RPMI8226 (cell line): Measurements from ENCODE around the gene ENC1.

Source experiments
- DNase-seq: peaks from one replicate; pipeline ENCODE4 v3.0.0-alpha.2; 2015

Gene ENC1

DNA sequence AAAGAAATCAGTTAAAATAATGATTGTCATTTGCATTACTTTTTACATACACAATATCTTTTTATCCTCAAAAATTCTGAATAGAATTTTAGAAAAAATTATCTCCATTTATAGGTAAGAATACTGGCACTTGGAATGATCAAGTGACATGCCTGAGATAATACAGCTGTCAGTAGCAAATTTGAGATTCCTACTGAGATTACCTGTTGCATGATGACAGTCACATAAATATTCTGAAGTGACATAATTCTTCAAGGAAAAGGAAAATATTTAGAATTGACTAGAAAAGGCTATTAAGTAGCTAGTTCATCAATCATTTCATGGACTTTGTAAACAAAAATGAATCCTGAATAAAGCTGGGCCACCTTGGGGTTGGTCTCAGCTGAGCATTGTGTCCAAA lies 15.2 kb upstream of the ENC1 start:
- DNase-seq = no peak

DNA sequence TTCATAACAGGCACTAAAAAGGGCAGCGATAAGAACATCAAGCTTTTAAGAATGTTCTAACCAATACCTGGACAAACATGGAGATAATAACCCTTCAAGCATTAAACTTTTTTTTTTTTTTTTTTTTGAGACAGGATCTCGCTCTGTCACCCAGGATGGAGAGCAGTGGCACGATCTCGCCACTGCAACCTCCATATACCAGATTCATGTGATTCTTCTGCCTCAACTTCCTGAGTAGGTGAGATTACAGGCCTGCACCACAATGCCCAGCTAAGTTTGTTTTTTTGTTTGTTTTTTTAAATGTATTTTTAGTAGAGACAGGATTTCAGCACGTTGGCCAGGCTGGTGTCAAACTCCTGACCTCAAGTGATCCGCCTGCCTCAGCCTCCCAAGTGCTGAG lies 14.7 kb upstream of the ENC1 start:
- no peak for DNase-seq

DNA sequence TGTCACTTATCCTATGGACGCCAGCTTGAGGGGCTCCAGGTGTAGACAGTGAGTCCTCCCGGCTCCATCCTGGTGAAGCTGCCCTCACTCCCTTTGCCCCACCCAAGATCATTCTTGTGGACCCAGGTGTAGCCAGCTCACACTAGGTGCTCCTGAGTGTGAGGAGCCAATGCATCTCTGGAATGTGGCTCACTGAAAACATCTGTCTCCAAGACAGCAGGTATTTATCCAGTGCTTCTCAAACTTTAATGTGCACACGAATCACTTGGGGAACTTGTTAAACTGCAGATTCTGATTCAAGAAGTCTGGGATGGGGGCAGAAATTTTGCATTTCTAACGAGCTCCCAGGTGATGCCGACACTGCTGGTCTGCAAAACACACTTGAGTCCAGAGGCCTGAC lies 13.5 kb upstream of the ENC1 start:
- DNase-seq = no peak

DNA sequence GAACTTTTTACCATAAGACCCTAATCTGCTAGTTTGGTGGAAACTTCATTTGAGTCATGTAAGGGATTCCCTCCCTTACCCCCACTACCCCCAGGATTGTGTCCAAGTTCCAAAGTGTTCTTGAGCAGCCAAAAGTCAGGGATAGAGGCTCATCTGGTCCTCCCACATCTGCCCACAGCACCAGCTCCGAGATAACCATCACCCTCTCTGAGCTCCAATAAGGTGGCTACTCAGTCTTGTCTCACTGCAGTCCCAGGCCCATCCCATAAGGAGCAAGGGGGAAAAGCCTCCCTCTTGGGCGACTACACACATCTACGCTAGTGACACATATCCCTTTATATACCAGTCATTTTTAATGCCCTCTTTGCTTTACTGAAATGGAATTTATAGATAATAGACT lies 12.0 kb upstream of the ENC1 start:
- no peak for DNase-seq

DNA sequence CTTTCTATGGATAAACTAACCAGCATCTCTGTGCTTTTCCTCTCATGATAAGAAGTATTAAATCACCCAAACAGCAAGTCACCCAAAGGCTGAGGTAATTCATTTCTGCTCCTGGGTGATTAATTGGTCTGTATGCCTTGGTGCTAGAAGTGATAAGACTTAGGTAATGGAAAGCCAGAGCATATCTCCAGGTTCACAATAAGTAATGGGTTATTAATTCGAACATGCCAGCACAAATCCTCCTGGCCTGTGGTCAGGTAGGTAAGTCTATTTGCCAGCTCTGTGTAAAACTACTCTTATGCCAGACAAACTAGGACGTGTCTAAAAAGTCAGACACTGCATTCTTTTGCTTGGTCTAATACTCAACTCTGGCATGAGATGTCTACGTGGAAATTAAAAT lies 11.2 kb upstream of the ENC1 start:
- no peak for DNase-seq

DNA sequence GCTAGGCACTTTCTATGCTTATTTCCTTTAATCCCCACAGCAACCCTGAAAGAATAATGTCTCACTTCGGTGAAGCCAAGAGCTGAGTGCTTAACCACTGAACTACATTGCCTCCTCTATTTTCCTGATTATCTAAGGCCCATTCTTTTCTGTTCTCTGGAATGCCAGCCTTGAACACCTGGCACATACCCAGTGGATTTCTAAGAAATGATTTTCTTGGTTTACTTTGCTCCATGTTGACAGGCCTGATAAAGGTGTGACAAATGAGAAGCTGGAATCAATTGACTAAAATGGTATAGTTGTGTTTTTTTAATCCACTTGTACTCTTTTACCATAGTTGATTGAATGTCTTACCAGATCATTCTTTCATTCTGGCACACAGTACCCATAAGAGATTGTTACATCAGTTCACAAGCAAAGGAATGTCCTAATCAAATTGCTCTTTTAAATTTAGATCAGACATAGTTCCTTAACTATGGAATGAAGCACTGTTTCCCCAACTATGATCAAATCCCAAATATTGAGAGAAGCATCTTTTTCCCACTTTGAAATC lies 9.0 kb upstream of the ENC1 start:
- no peak for DNase-seq

DNA sequence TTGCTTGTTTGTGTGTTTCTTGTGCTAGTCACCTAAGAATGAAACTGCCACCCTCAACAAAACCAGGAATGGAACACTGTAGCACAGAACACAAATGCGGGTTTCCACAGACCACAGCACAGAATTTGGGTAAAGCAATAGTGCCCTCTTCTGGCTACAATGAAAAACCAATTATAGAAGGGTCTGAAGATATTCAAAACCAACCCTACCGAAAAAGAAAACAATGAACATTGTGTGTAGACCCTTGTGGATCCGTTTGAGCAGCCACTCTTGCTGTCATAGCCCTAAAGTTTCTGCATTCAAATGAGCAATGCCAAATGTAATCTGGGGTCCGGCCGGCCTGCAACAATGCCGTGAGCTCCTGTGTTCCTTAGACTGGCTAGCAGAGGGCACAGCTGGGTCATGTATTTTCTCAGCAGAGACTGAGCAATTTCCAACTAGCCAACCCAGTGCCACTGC lies 8.3 kb upstream of the ENC1 start:
- peak; percentile 80 for DNase-seq

DNA sequence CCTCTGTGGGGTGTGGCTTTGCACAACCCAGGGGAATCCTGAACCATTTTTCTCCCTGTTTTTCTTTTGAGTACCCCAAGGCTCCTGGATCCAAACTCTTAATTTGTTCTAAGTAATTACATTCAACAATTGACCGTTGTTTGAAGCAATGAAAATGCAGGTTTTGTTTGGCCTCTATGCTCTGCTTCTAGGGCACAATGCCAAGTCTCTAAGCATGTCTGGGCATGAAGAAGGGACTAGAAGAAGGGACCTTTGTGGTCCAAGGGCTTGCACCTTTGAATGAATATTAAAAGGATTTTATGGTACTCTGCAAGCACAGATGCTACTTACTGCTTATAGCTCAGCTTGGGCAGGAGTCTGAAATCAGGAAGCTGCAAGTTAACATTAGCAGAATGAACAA lies 6.6 kb upstream of the ENC1 start:
- DNase-seq = peak; percentile 28

DNA sequence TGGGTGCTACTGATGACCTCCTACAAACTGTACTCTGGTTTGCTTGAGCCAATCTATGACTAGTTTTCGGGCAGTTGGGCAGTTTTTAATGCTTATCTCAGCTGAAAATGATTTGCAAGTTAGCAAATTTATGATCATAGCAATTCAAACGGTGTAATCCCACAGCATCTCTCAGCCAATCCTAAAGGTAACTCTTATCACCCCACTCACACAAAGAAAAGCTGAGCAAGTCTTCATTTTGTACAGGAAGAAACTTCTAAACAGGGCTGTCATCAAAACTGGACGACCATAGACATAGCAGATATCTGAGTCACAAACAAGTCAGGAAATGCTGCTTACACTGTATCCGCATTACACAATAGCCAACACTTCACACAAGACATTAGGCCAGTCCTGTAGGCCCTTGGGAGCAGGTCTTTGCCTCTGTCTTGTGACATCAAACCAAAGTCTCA lies 2.6 kb upstream of the ENC1 start:
- no peak for DNase-seq

DNA sequence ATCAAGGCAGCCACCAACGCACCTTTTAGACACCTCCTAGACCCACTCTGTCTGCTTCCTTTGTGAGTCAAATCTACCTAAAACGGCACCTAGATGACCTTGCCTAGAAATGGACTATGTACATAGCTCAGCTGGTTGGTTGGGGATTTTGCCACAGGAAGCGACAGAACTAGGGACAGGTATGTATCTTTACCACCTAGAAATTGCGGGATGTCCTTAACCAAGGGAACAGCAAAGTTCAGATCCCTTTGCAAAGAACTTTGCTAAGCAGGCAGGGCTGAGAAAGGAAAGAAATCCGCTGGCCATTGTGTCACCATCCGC lies 2.0 kb upstream of the ENC1 start:
- DNase-seq = no peak

DNA sequence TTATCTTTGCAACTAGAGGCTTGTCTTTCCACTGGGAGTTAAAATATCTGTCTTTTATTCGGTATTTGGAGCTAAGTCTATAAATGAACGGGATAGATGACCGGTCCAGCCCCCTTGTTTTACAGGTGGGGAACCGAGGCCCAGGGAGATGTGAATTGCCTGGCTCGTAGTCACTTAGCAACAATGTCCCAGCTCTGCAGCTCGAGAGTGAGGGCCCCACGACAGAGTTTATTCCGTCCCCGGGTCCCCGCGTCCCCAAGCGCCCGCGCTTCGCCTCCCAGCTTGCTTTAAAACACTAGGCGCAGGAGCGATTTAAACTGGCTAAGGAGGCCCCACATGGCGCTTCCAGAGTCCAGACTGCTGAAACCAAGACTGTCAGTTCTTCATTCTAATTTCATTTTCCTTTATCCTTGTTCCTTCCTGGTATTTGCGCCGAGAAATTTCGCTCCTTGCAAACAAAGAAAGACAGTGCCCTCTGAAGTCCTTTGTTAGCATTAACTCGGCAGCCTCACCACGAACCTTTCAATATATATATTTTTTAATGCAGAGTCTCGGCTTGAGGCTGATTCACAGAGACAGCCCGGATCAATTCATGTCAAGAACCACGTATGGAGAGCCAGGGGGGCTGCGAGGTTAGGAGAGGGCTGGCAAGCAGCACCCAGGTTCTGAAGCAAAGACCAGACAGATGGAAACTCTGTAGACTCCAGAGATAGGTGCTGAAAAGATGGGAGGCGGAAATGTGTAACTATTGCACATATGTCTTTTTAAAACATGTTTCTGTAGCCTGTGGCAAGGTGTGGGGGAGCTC lies 1.4 kb upstream of the ENC1 start:
- DNase-seq = peak; percentile 48

DNA sequence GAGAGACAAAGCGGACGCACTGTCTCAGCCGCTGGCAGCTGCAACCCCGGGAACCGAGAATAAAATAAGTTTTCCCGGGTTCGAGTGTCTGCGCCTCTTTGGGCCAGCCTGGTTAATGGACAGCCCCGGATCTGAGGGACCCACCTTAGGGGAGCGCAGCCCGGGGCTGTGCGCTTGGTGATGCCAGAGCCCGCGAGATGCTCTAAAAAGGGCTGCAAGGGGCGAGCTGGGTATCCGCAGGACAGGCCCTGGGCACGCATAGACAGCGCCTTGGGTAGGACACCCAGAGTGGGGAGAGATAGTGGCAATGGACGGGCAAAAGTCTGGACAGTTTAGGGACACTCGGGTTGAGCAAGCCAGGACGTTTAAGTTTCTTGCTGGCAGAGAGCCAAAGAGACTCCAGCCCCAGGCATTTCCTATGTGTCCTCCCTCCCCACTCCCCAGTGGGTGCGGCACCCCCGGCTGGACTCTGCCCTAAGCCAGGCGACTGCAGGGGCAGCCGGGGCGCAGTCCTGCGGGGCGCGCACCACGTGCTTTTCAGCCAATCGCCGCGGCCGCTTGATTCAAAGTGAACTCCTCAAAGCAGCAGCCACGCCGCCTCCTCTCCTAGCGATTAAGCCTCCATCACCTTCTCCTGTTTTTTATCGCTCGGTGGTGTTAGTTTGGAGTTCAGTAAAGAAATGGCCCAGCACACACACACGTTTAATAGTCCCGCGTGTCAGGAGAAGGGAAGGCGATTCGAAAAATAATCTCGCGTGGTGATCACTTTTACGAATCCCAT lies 616 bp upstream of the ENC1 start:
- DNase-seq = peak; percentile 72

DNA sequence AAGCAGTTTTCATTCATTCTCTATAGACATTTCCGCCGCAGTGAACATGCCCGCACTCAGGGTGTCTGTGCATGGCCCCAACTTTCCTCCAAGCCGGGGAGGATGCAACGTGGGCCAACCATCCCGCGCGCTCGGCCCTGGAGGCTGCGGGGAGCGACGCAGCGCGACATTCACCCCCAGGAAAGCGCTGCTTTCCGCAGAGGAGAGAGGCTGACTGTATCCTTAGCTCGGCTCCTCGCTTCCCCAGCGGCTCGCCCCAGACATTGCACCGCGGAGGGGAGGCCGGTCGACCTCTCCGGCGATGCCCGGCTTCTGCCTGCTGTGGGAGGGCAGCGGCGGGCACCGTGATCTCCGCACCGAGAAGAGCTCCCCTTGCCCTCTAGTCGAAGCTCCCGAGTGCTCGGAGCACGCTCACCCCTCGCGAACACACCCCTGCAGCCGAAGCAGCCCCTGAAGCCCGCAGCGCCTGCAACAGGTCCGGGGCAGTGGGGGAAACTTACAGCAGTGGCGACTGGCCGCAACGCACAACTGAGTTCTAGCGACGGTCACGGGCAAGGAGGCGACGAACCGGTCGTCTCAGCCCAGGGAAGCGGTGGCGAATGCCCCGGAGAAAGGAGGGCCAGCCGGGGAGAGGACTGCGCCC lies 600 bp downstream of the ENC1 start:
- peak; percentile 73 for DNase-seq

DNA sequence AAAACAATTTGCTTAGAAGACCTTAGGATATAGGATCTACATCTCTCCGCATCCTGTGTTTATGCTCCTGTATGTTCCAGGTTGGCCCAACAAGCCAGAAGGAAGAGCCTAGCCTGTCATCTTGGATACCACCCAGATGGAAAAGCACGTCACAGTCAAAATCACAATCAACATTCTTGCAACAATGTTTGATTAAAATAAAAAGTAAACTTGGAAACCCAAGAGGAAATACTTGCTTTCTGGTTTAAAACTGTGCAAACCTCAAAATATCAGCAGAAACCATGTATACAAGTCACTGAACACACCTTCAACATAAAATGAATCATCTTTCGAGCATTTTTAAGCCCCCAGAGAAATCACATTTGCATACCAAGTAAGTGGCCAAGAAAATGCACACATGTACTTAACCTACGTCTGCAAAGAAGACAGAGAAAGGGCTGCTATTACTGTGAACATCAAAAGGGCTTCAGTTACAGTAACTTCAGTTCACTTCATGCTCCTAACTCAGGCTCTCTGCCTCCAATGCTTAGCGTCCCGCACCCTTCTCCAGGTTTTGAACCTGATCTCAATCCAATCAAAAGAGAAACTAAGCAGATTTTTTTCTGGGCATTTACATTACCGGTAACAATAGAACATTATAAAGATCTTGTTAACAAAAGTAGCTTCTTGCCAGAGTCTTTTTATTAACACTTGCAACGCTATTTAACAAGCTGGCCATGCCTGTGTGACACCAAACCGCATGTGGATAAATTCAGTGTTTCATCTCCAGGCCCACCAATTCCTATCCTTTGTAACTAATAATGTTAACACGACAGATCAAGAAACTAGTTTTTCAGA lies 1.3 kb downstream of the ENC1 start:
- DNase-seq = peak; percentile 28

DNA sequence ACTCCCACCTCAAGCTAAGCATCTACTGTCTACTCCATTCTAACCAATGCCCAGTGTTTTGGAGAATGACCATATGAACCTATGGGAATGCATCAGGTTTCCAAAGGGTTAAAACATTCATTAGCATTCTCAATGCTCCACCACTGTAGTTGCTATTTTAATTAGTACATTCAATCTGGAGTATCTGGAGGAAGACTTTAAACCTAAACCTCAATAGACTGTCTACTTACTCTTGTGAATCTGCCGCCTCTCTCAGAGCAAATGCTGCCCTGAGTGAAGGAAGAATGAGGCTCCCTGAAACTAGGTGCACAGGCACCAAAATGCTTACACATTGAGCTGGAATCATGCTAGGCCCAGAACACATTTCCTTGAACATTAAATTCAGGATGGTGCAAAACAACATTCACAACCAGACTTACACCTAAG lies 2.0 kb downstream of the ENC1 start:
- no peak for DNase-seq

DNA sequence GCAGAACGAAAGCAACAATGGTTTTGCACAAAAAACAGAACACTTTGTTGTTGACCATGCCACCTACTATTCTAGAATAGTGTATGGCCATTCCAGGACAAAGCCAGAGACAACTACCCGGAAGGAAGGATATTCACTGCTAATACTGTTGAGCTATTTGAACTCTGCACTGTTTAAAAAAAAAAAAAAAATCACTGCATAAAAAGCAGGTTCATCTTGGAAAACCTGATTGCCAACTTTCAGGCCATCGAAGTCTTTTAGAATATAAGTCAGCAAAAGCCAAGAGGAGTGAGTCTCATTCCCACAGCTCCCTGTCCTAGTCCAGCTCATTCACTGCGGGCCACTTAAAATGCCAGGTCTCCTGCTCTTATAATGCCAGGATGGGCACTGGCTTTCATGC lies 4.0 kb downstream of the ENC1 start:
- no peak for DNase-seq

DNA sequence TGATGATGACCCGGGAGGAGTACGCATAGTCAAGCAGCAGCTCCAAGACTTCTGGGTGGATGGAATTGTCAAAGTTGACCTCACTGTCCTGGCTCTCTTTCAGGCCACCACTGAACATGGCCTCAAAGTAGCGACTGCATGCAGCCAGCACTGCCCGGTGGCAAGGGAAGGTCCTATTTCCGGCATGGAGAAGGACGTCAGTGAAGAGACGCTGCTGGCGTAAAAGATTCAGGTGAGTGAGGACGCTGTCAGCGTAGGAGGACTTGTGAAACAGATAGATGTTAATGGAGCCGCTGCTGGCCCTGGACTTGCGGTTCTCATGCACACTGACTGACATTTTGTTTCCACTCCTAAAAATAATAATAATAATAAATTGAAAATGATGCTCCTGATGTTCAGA lies 4.4 kb downstream of the ENC1 start:
- no peak for DNase-seq

DNA sequence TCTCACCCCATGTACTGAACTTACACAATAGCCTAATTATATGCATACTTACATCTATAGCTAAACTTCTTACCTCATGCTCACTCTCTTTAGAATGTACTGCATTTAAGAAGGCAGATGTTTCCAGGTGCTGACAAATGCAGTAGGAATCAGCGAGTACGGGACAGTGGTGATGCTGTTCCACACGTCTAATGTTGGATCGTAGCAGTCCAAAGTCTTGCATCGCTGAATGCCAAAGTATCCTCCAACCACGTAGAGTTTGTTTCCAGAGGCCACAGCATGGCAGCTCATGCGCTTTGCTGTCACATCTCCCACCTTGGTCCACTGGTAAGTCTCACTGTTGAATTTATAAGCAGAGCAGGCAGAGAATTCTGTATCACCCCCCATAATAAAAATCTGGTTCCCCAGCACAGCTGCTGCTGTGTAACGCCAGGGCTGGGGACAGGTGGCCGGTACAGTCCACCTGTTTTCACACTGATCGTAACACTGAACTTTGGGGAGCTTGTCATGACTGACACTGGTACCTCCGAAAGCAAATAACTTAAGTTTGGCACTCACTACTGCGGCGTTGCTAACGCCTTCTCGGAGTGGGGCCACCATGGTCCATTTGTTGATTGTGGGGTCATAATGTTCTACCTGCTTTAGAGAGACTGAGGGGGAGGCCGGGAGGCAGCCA lies 5.8 kb downstream of the ENC1 start:
- no peak for DNase-seq

DNA sequence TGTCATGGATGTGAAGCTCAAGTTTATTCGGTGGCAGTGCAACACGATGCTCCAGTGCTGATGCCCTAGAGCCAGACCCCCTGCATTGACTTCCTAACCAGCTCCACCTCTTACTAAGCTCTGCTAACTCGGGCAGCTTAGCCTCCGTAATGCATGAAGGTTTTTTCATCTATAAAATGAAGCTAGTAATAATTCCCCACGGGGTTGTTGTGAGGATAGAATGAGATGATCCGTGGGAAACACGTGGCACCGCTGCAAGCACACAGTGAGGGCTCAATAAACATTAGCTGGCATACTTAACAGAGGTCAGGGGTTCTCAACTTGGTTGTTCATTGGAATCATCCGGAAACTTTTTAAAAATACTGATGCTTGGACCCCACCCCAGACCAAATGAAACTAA lies 6.8 kb downstream of the ENC1 start:
- DNase-seq = no peak

DNA sequence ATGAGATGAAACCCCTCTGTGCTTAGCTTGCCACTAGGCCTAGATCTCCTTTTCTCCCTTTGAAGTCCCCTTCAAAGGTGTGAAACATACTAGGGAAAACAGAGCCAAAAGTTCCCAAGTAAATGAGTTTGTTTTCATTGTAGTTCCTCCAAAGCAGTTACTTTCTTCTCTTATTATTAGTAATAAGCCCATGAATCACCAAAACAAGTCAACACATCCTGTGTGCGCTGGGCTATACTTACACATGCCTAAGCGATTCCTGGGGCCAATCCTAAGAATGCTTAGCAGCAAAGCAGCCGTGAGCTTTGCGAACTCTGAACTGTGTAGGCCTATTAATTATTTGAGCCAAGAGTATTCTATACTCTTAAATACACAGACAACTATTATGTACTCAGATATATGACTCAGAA lies 7.6 kb downstream of the ENC1 start:
- DNase-seq = no peak

DNA sequence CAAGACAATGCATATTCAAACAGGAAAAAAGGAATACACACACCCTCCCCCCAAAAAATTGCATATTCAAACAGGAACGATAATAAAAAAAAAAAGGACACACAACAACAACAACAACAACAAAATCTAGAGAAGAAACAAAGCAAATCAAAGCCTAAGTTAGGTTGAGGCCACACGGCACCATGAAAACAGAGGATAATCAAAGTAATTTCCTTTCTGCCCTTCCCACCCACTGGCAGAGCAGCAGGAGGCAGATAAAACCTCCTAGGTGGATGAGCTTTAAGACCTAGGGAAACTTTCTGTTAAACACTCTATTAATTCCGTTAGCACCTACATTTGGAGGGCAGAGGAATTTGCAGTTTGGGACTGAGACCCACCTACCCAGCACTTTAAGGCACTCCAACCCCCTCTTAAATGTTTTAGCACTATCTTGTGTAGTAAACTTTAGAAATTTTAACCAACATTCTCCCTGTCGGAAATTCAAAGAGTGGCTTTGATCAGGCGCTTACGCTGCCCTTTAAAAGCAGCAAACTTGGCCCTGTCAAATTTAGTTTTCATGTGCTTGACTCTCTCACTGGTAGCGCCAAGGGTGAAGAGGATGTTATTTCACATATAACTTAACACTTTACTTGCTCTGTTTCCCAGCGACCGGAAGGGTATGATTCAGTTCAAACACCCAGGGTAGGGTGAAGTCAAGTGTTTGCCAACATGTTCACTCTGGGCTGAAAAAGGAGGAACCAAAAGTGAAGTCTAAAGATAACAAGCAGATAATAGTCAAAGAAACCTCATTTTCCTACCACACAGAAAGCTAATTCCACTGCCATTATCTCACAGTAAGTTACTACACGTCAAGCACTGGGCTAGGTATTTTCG lies 9.2 kb downstream of the ENC1 start:
- no peak for DNase-seq
